Gastrocnemius medialis (tissue), 4 donors: ENCODE measurements around the gene NR1D1. TPM values are rescaled to one million over a fixed set of nuclear protein-coding genes. Genes with fewer than 3 reads are reported as not detected.

Source experiments
- ATAC-seq, 2 donors: fragments of 150-250 bp; one replicate each; pipeline ENCODE4 v1.9.1; 2016
- DNase-seq, 2 donors: peaks; one replicate each; pipeline ENCODE4 v3.0.0-alpha.2; 2019
- H3K27ac ChIP-seq, 4 donors: fragments of 200-600 bp; sonication (generic); 1 replicate in 1 of 4; 2 replicates in 3 of 4; pipeline ENCODE4 v1.5.1; 2016 to 2018; ENCODE audit warnings: mild to moderate bottlenecking in 2 of 4, moderate library complexity in 1 of 4
- H3K27me3 ChIP-seq, 3 donors: fragments of 200-600 bp; sonication (generic) in 2 of 3; 1 replicate in 1 of 3; 2 replicates in 2 of 3; pipeline versions ENCODE4 v1.5.1 to v1.6.0; 2016 to 2019; ENCODE audit warnings: mild to moderate bottlenecking in 1 of 3, moderate library complexity in 1 of 3
- H3K36me3 ChIP-seq, 2 donors: fragments of 200-600 bp; sonication (generic) in 1 of 2; one replicate each; pipeline ENCODE4 v1.5.1; 2017 to 2018
- H3K4me1 ChIP-seq, 2 donors: fragments of 200-600 bp; sonication (generic) in 1 of 2; one replicate each; pipeline ENCODE4 v1.5.1; 2016 to 2017; ENCODE audit warnings: mild to moderate bottlenecking in 2 of 2
- H3K4me3 ChIP-seq, 4 donors: fragments of 200-600 bp; sonication (generic) in 3 of 4; 1 replicate in 1 of 4; 2 replicates in 3 of 4; pipeline ENCODE4 v1.5.1; 2016 to 2019; ENCODE audit warnings: mild to moderate bottlenecking in 2 of 4
- H3K9me3 ChIP-seq, 3 donors: fragments of 200-600 bp; sonication (generic) in 2 of 3; 1 replicate in 1 of 3; 2 replicates in 2 of 3; pipeline ENCODE4 v1.5.1; 2016 to 2019
- CTCF ChIP-seq, 5 experiments: fragments of 450-650 bp in 3 of 5; fragments of 200-600 bp in 2 of 5; sonication (generic) in 2 of 5; IDR thresholded peaks in 4 of 5; conservative IDR thresholded peaks in 1 of 5; 1 replicate in 4 of 5; 2 replicates in 1 of 5; pipeline ENCODE4 v1.5.1; 2016 to 2019; ENCODE audit warnings: antibody characterized with exemption in 5 of 5, mild to moderate bottlenecking in 3 of 5, moderate library complexity in 3 of 5
- POLR2A ChIP-seq, 2 donors: fragments of 450-650 bp; IDR thresholded peaks; one replicate each; pipeline ENCODE4 v1.6.1; 2017; ENCODE audit warnings: antibody characterized with exemption in 2 of 2, mild to moderate bottlenecking in 2 of 2, moderate library complexity in 2 of 2
- in situ Hi-C, 4 donors: fragments of 200-750 bp; cut with MboI; loops; one replicate each; pipeline versions ENCODE4 v1.15.0 to v1.8.0; 2017; ENCODE audit warnings: low sequenced_read_pairs in 4 of 4
- intact Hi-C: fragments of 100-400 bp; cut with DNase I; formaldehyde crosslinking; loops from one replicate; pipeline ENCODE4 v1.15.1; 2023; ENCODE audit warnings: low total_unique reads
- total RNA-seq, 4 donors: library from RNA; depleted of rRNA; stranded (reverse); fragments of >200 nt; gene quantifications; one replicate each; pipeline versions ENCODE4 v1.1.0 to v1.2.3, GENCODE V29; 2016

Gene NR1D1
- total RNA-seq, 4 donors from 2014 or later: 16.0 to 34.2 (median 18.3) TPM

GRCh38 chr17:40123811-40124114 lies 23.4 kb upstream of the NR1D1 start:
- no peak for DNase-seq
- TF ChIP-seq POLR2A (IDR thresholded peaks at IDR 0.05): peak in 1 of 2 donors; percentile 12
- TF ChIP-seq CTCF (IDR thresholded peaks at IDR 0.05 in 4 of 5, conservative IDR thresholded peaks at IDR 0.05 in 1 of 5): no peak
- H3K9me3 ChIP-seq: no peaks in the 10 kb centered on the region
- H3K27ac ChIP-seq: peak overlapping the region; percentile 93 to 100 (median 99)
- ATAC-seq: no peak
- H3K4me3 ChIP-seq: peak overlapping the region; percentile 69 to 100 (median 95)
- H3K36me3 ChIP-seq: peaks cover 0 to 29% of the 10 kb centered on the region in 2 donors
- H3K27me3 ChIP-seq: no peaks in the 10 kb centered on the region
- intact Hi-C loops: loop anchor here (1.0 to 5.0 kb wide), 2 partner anchors 17 to 219 kb away; partner anchors contain the start of gene CASC3
- H3K4me1 ChIP-seq: peaks cover 25 to 29% of the 10 kb centered on the region in 2 donors
- in situ Hi-C loops: no loop called here

GRCh38 chr17:40122999-40123810 lies 22.8 kb upstream of the NR1D1 start:
- DNase-seq (no peak), ATAC-seq (peak; percentile 26 to 35)
- in situ Hi-C loops: no loop called here
- H3K27me3 ChIP-seq: no peaks in the 10 kb centered on the region
- no peaks in the 10 kb centered on the region for H3K9me3 ChIP-seq
- TF ChIP-seq CTCF (IDR thresholded peaks at IDR 0.05 in 4 of 5, conservative IDR thresholded peaks at IDR 0.05 in 1 of 5) (no peak), POLR2A (IDR thresholded peaks at IDR 0.05) (peak in 1 of 2 donors; percentile 11)
- peaks cover 0 to 23% of the 10 kb centered on the region in 2 donors for H3K36me3 ChIP-seq
- peak overlapping the region; percentile 93 to 100 (median 99) for H3K27ac ChIP-seq
- intact Hi-C loops: loop anchor here (5.0 kb wide), 1 partner anchor 219 kb away; no protein-coding TSS in a partner anchor
- peak overlapping the region; percentile 69 to 100 (median 95) for H3K4me3 ChIP-seq
- peaks cover 25 to 29% of the 10 kb centered on the region in 2 donors for H3K4me1 ChIP-seq

- peaks cover 0 to 15% of the 10 kb centered on the region in 2 donors for H3K36me3 ChIP-seq
- H3K27me3 ChIP-seq: no peaks in the 10 kb centered on the region
- ATAC-seq (peak; percentile 53 to 61), DNase-seq (peak in 1 of 2 donors; percentile 63)
- H3K9me3 ChIP-seq: no peaks in the 10 kb centered on the region
- peak overlapping the region; percentile 93 to 100 (median 99) for H3K27ac ChIP-seq
- intact Hi-C loops (loop anchor here (5.0 kb wide), 1 partner anchor 220 kb away; no protein-coding TSS in a partner anchor), in situ Hi-C loops (no loop called here)
- peak in 3 of 5 experiments; percentile 11 to 39 (median 27) for TF ChIP-seq CTCF (IDR thresholded peaks at IDR 0.05 in 4 of 5, conservative IDR thresholded peaks at IDR 0.05 in 1 of 5)
- TF ChIP-seq POLR2A (IDR thresholded peaks at IDR 0.05): no peak
- peaks cover 25 to 29% of the 10 kb centered on the region in 2 donors for H3K4me1 ChIP-seq
- H3K4me3 ChIP-seq: peak overlapping the region; percentile 69 to 100 (median 95)
These were observed 22.0 kb upstream of the NR1D1 start for GRCh38 chr17:40122136-40122998.

GRCh38 chr17:40121181-40122135 lies 21.1 kb upstream of the NR1D1 start, which contains the start of gene MSL1:
Gene MSL1, plus strand, starts transcription at chr17:40121971. Its CDS starts 642 bp downstream, at chr17:40122613.
- H3K36me3 ChIP-seq: peaks cover 0 to 6% of the 10 kb centered on the region in 2 donors
- ATAC-seq: peak; percentile 75 to 76
- H3K4me3 ChIP-seq: peak within 1 kb of the TSS; percentile 69 to 100 (median 95)
- intact Hi-C loops: loop anchor here (1.0 to 5.0 kb wide), 2 partner anchors 8 to 221 kb away; no protein-coding TSS in a partner anchor
- in situ Hi-C loops: no loop called here
- no peak for TF ChIP-seq CTCF (IDR thresholded peaks at IDR 0.05 in 4 of 5, conservative IDR thresholded peaks at IDR 0.05 in 1 of 5)
- peak; percentile 83 to 88 for TF ChIP-seq POLR2A (IDR thresholded peaks at IDR 0.05)
- no peaks in the 10 kb centered on the region for H3K27me3 ChIP-seq
- peak within 1 kb of the TSS; percentile 93 to 100 (median 99) for H3K27ac ChIP-seq
- H3K4me1 ChIP-seq: peaks cover 25 to 29% of the 10 kb centered on the region in 2 donors
- peak; percentile 84 to 89 for DNase-seq
- H3K9me3 ChIP-seq: no peaks in the 10 kb centered on the region
